H1 (cell line): ENCODE data around the gene KLHL40. TPM values are rescaled to one million over a fixed set of nuclear protein-coding genes. Genes with fewer than 3 reads are reported as not detected.

ENCODE experiments used
- CTCF ChIA-PET: fragments of 300-600 bp; sonication (Branson Sonifier 250); formaldehyde crosslinking; loops from one replicate; lab custom pipeline; 2021; ENCODE audit not compliant: partially characterized antibody; lab: Charles Lee
- POLR2A ChIA-PET: fragments of 300-600 bp; sonication (Branson Sonifier 250); formaldehyde crosslinking; loops from one replicate; lab custom pipeline; 2021; ENCODE audit warnings: inconsistent platforms; ENCODE audit not compliant: partially characterized antibody; lab: Charles Lee
- DNase-seq, 2 experiments: peaks; one replicate each; pipeline versions ENCODE4 v3.0.0 to v3.0.0-alpha.2; 2010 to 2022; ENCODE audit warnings: low spot score in 2 of 2, low read depth in 1 of 2, mixed read lengths in 1 of 2
- FAIRE-seq: peaks from 2 replicates; lab custom pipeline; 2011; peaks lifted over from hg19 to GRCh38; lab: Jason Lieb, UNC
- H2AFZ ChIP-seq: 2 replicates; pipeline ENCODE4 v1.8.1; 2012; ENCODE audit warnings: low read length, inconsistent platforms
- H2AK5ac ChIP-seq: 2 replicates; pipeline ENCODE4 v1.6.1; 2013; ENCODE audit warnings: low read depth, low read length
- H2BK120ac ChIP-seq: replicated peaks from 2 replicates; pipeline ENCODE3; 2013; ENCODE audit warnings: low read depth, low read length, inconsistent platforms
- H2BK12ac ChIP-seq: 2 replicates; pipeline ENCODE4 v1.6.1; 2013; ENCODE audit warnings: low read depth, low read length
- H2BK15ac ChIP-seq: 2 replicates; pipeline ENCODE4 v1.6.1; 2013; ENCODE audit warnings: low read length
- H2BK20ac ChIP-seq: 2 replicates; pipeline ENCODE4 v1.6.1; 2013; ENCODE audit warnings: low read length
- H2BK5ac ChIP-seq: 2 replicates; pipeline ENCODE4 v1.6.1; 2013; ENCODE audit warnings: low read depth, low read length
- H3K14ac ChIP-seq: 2 replicates; pipeline ENCODE4 v1.6.1; 2013; ENCODE audit warnings: inconsistent platforms; ENCODE audit not compliant: insufficient read length
- H3K18ac ChIP-seq: 2 replicates; pipeline ENCODE4 v1.6.1; 2013; ENCODE audit warnings: low read length; ENCODE audit errors: extremely low read depth
- H3K23ac ChIP-seq: 2 replicates; pipeline ENCODE4 v1.6.1; 2013; ENCODE audit warnings: inconsistent platforms; ENCODE audit not compliant: insufficient read length
- H3K23me2 ChIP-seq: 2 replicates; pipeline ENCODE4 v1.6.1; 2013; ENCODE audit warnings: low read depth, low read length
- H3K27ac ChIP-seq: 2 replicates; pipeline ENCODE4 v1.6.1; 2011; ENCODE audit warnings: low read depth, low read length, inconsistent platforms
- H3K27me3 ChIP-seq, 4 experiments: replicated peaks in 1 of 4; 1 replicate in 1 of 4; 2 replicates in 3 of 4; pipeline versions ENCODE4 v1.6.1 to v1.8.1; 2011 to 2013; ENCODE audit warnings: low read length in 3 of 4, mild to moderate bottlenecking in 3 of 4, inconsistent platforms in 2 of 4, mixed read lengths in 2 of 4, moderate library complexity in 1 of 4; ENCODE audit not compliant: control insufficient read depth in 3 of 4, insufficient read depth in 3 of 4; ENCODE audit errors: extremely low read depth in 1 of 4
- H3K36me3 ChIP-seq, 4 experiments: 2 replicates each; pipeline versions ENCODE4 v1.6.1 to v1.8.1; 2011 to 2013; ENCODE audit warnings: mild to moderate bottlenecking in 4 of 4, low read length in 3 of 4, moderate library complexity in 2 of 4, control low read depth in 1 of 4, inconsistent platforms in 1 of 4; ENCODE audit not compliant: insufficient read depth in 4 of 4, control insufficient read depth in 2 of 4
- H3K4ac ChIP-seq: replicated peaks from 2 replicates; pipeline ENCODE3; 2013; ENCODE audit warnings: low read length, low read depth, mixed read lengths, inconsistent platforms; ENCODE audit not compliant: insufficient read length
- H3K4me1 ChIP-seq, 4 experiments: replicated peaks in 1 of 4; 1 replicate in 1 of 4; 2 replicates in 3 of 4; pipeline versions ENCODE4 v1.6.1 to v1.8.1; 2011 to 2013; ENCODE audit warnings: low read length in 3 of 4, inconsistent platforms in 2 of 4, mixed read lengths in 1 of 4; ENCODE audit not compliant: insufficient read depth in 4 of 4, control insufficient read depth in 3 of 4
- H3K4me2 ChIP-seq, 2 experiments: 2 replicates each; pipeline versions ENCODE4 v1.6.1 to v1.8.1; 2011 to 2013; ENCODE audit warnings: low read depth in 2 of 2, low read length in 2 of 2, control low read depth in 1 of 2, inconsistent platforms in 1 of 2, mild to moderate bottlenecking in 1 of 2; ENCODE audit not compliant: insufficient read depth in 1 of 2
- H3K4me3 ChIP-seq, 4 experiments: fragments of 200-600, 300-600 bp in 1 of 4; sonication (generic), shearing (Covaris generic), sonication (Bioruptor Twin) in 1 of 4; 2 replicates each; pipeline versions ENCODE4 v1.5.1 to v1.8.1; 2011 to 2016; ENCODE audit warnings: low read length in 4 of 4, low read depth in 3 of 4, control low read depth in 2 of 4, inconsistent platforms in 2 of 4, mild to moderate bottlenecking in 2 of 4, mixed read lengths in 1 of 4, moderate library complexity in 1 of 4; ENCODE audit not compliant: insufficient read depth in 2 of 4; ENCODE audit errors: extremely low read depth in 1 of 4
- H3K56ac ChIP-seq: replicated peaks from 2 replicates; pipeline ENCODE3; 2013; ENCODE audit warnings: low read depth, mild to moderate bottlenecking, mixed read lengths, low read length, inconsistent platforms; ENCODE audit not compliant: insufficient read length
- H3K79me1 ChIP-seq: 2 replicates; pipeline ENCODE4 v1.6.1; 2013; ENCODE audit warnings: low read depth, low read length, control low read depth
- H3K79me2 ChIP-seq, 2 experiments: 2 replicates each; pipeline versions ENCODE4 v1.6.1 to v1.8.1; 2012 to 2013; ENCODE audit warnings: low read length in 2 of 2, mild to moderate bottlenecking in 2 of 2, inconsistent platforms in 1 of 2; ENCODE audit not compliant: insufficient read depth in 2 of 2, control insufficient read depth in 1 of 2
- H3K9ac ChIP-seq, 4 experiments: replicated peaks in 1 of 4; 1 replicate in 1 of 4; 2 replicates in 3 of 4; pipeline versions ENCODE4 v1.6.1 to v1.8.1; 2011 to 2013; ENCODE audit warnings: low read depth in 3 of 4, low read length in 3 of 4, control low read depth in 2 of 4, mild to moderate bottlenecking in 2 of 4, moderate library complexity in 2 of 4, inconsistent platforms in 1 of 4; ENCODE audit errors: extremely low read depth in 1 of 4
- H3K9me3 ChIP-seq, 2 experiments: 2 replicates each; pipeline versions ENCODE4 v1.6.1 to v1.8.1; 2012 to 2013; ENCODE audit warnings: mild to moderate bottlenecking in 2 of 2, moderate library complexity in 2 of 2, control low read depth in 1 of 2, inconsistent platforms in 1 of 2, low read depth in 1 of 2, low read length in 1 of 2, mixed read lengths in 1 of 2; ENCODE audit not compliant: insufficient read depth in 2 of 2
- H4K20me1 ChIP-seq, 2 experiments: replicated peaks in 1 of 2; 2 replicates each; pipeline versions ENCODE3 to v1.8.1; 2011 to 2013; ENCODE audit warnings: inconsistent platforms in 2 of 2, low read length in 2 of 2, mild to moderate bottlenecking in 1 of 2; ENCODE audit not compliant: insufficient read depth in 2 of 2, control insufficient read depth in 1 of 2
- H4K5ac ChIP-seq: 2 replicates; pipeline ENCODE4 v1.6.1; 2013; ENCODE audit warnings: low read length, low read depth, mixed read lengths, inconsistent platforms; ENCODE audit not compliant: insufficient read length
- H4K8ac ChIP-seq: 2 replicates; pipeline ENCODE4 v1.8.0; 2013; ENCODE audit warnings: mild to moderate bottlenecking, moderate library complexity, low read length, inconsistent platforms; ENCODE audit not compliant: insufficient read depth; ENCODE audit errors: extremely low read depth
- H4K91ac ChIP-seq: replicated peaks from 2 replicates; pipeline ENCODE3; 2013; ENCODE audit warnings: low read length, mixed read lengths, inconsistent platforms; ENCODE audit not compliant: insufficient read length
- ASH2L ChIP-seq: fragments of 200-600, 300-600 bp; sonication (generic); IDR thresholded peaks from one replicate; pipeline ENCODE4 v1.7.1; 2017; ENCODE audit warnings: low read length
- BRCA1 ChIP-seq: IDR thresholded peaks from 2 replicates; pipeline ENCODE4 v1.6.1; 2012; ENCODE audit warnings: low read depth, low read length, improper control_type of control experiment
- CBX5 ChIP-seq: fragments of 300-800, 300-1000 bp; sonication (generic); IDR thresholded peaks from 2 replicates; pipeline ENCODE4 v1.7.1; 2016; ENCODE audit warnings: antibody characterized with exemption, low read length, low read depth
- CREB1 ChIP-seq: IDR thresholded peaks from 2 replicates; pipeline ENCODE4 v1.6.1; 2012; ENCODE audit warnings: inconsistent platforms
- EP300 ChIP-seq, 2 experiments: IDR thresholded peaks; 1 replicate in 1 of 2; 2 replicates in 1 of 2; pipeline ENCODE4 v1.6.1; 2011 to 2012; ENCODE audit warnings: low read depth in 2 of 2, low read length in 2 of 2, mild to moderate bottlenecking in 2 of 2, borderline replicate concordance in 1 of 2, inconsistent platforms in 1 of 2, moderate library complexity in 1 of 2
- GABPA ChIP-seq: IDR thresholded peaks from 2 replicates; pipeline ENCODE4 v1.6.1; 2011; ENCODE audit warnings: mild to moderate bottlenecking, low read length, moderate library complexity, borderline replicate concordance; ENCODE audit not compliant: insufficient read depth
- KDM4A ChIP-seq: IDR thresholded peaks from one replicate; pipeline ENCODE4 v1.7.1; 2012; ENCODE audit warnings: low read depth, mild to moderate bottlenecking, moderate library complexity, low read length, inconsistent platforms; ENCODE audit not compliant: severe bottlenecking
- RNF2 ChIP-seq: fragments of 200-900, 300-1000 bp; sonication (generic); IDR thresholded peaks from 2 replicates; pipeline ENCODE4 v1.7.1; 2016; ENCODE audit warnings: borderline replicate concordance, low read depth, mild to moderate bottlenecking, antibody characterized with exemption, low read length; ENCODE audit not compliant: poor library complexity, severe bottlenecking; ENCODE audit errors: missing control alignments
- TCF12 ChIP-seq: IDR thresholded peaks from 2 replicates; pipeline ENCODE4 v1.6.1; 2011; ENCODE audit warnings: low read depth, mild to moderate bottlenecking, low read length
- USF2 ChIP-seq: IDR thresholded peaks from 2 replicates; pipeline ENCODE4 v1.6.1; 2011; ENCODE audit warnings: low read length, improper control_type of control experiment
- WGBS, 2 experiments: shearing (Covaris generic) in 1 of 2; methylation state at CpG; one replicate each; pipeline versions ENCODE4 v1.1.6 to v1.1.7; 2013 to 2015; ENCODE audit warnings: low lambda C conversion rate in 2 of 2, mixed read lengths in 2 of 2, inconsistent platforms in 1 of 2, low coverage in 1 of 2, missing lambda C conversion rate in 1 of 2; ENCODE audit not compliant: insufficient replicate concordance in 2 of 2, insufficient coverage in 1 of 2, insufficient read length in 1 of 2; ENCODE audit errors: extremely low coverage in 1 of 2, missing lambda C conversion rate in 1 of 2; 5-methylcytosine and 5-hydroxymethylcytosine counted together
- polyA plus RNA-seq, 7 experiments: library from polyadenylated mRNA; depleted of rRNA in 3 of 7; stranded (reverse) in 5 of 7; unstranded in 2 of 7; fragments of >200 nt in 5 of 7; fragments of 200-250 nt in 2 of 7; gene quantifications; 1 replicate in 5 of 7; 2 replicates in 1 of 7; 4 replicates in 1 of 7; pipeline versions ENCODE4 v1.2.1 to v1.2.3, GENCODE V29; 2011 to 2013; ENCODE audit warnings: missing spikeins in 2 of 7, mixed read lengths in 2 of 7
- total RNA-seq: library from RNA; stranded (reverse); fragmentation: NEBNext Ultra II Directional; extraction: Animal tissue kit (Norgen Biotek cat#: 25700); gene quantifications from 2 replicates; pipeline ENCODE4 v1.2.1, GENCODE V29; 2021

KLHL40 gene
- total and polyA plus RNA-seq, 2 of the 8 experiments (the other 6 are each of a cell fraction or from before 2014, with no cell fraction given): 0.02 TPM; not detected in 1

- H3K27me3 ChIP-seq: peaks cover 0 to 2% (median 0%) of the 10 kb centered on the region in 4 experiments; a peak in 1 of 7 replicates
- H3K4me3 ChIP-seq: no peak overlapping the region
- H2BK12ac ChIP-seq: no peak overlapping the region
- ChIA-PET CTCF (interaction anchor here (0.8 to 1.9 kb wide), 8 partner anchors 10 to 164 kb away, joined by 4 to 6 read pairs (median 5); no protein-coding TSS in a partner anchor), POLR2A (interaction anchor here (1.3 to 3.1 kb wide), 3 partner anchors 9 to 15 kb away, joined by 4 to 10 read pairs (median 10); partner anchors contain the start of gene ZBTB47)
- peaks cover 0 to 7% (median 0%) of the 10 kb centered on the region in 4 experiments; a peak in 2 of 7 replicates for H3K4me1 ChIP-seq
- peaks cover 0 to 2% of the 10 kb centered on the region in 2 experiments for H4K20me1 ChIP-seq
- DNase-seq: no peak
- no peaks in the 10 kb centered on the region for H3K79me1 ChIP-seq
- no peak overlapping the region for H3K4me2 ChIP-seq
- H4K91ac ChIP-seq: no peak overlapping the region
- 95% methylated on average over 4 of the region's 4 CpGs; no CpG with 5 or more reads in 1 of the 2 experiments for WGBS, 2 experiments
- H3K4ac ChIP-seq: no peak overlapping the region
- H3K27ac ChIP-seq: no peak overlapping the region
- no peaks in the 10 kb centered on the region for H3K36me3 ChIP-seq
- no peak overlapping the region for H2AK5ac ChIP-seq
- no peak overlapping the region for H3K23ac ChIP-seq
- H4K5ac ChIP-seq: no peak overlapping the region
- no peak overlapping the region for H3K14ac ChIP-seq
- H2BK120ac ChIP-seq: no peak overlapping the region
- no peak overlapping the region for H2BK5ac ChIP-seq
- no peak overlapping the region for H3K18ac ChIP-seq
- H3K9ac ChIP-seq: no peak overlapping the region
- 0 out of 4 replicates have a peak, but pooled peaks cover 0 to 2% of the 10 kb centered on the region in 2 experiments for H3K9me3 ChIP-seq
- H4K8ac ChIP-seq: no peak overlapping the region; the same call in 1 of the 2 replicates
- no peaks in the 10 kb centered on the region for H3K79me2 ChIP-seq
- H2AFZ ChIP-seq: no peak overlapping the region
- no peak overlapping the region for H3K56ac ChIP-seq
- FAIRE-seq: no peak
- H2BK15ac ChIP-seq: no peak overlapping the region
- no peaks in the 10 kb centered on the region for H3K23me2 ChIP-seq
- H2BK20ac ChIP-seq: no peak overlapping the region
- TF ChIP-seq CBX5 (no peak), EP300 (IDR thresholded peaks at IDR 0.05; ENCODE audit: borderline replicate concordance in 1 of 2, low read depth in 2 of 2, low read length in 2 of 2) (no peak), TCF12 (no peak), KDM4A (no peak), USF2 (no peak), CREB1 (no peak), RNF2 (no peak), ASH2L (no peak), BRCA1 (no peak), GABPA (no peak)
Observed at GRCh38 chr3:42666577-42666998, 18.7 kb upstream of the KLHL40 start.
